Stimulated activated CD4-positive, alpha-beta T cell treated with anti-CD3 and anti-CD28 coated beads, Interleukin-1b, Interleukin-23, amount 100 ng/mL, for 24 hours (primary cell): Measurements from ENCODE around the gene GALNT10.

Source experiments
- DNase-seq, 4 experiments: peaks; one replicate each; pipeline ENCODE4 v3.0.0-alpha.2; 2020; ENCODE audit warnings: low read depth in 4 of 4, low spot score in 1 of 4

Gene GALNT10

GRCh38 chr5:154318691-154319090 is 128.2 kb downstream of the GALNT10 start:
- DNase-seq = no peak

- no peak for DNase-seq
Measured at GRCh38 chr5:154319736-154320135, 129.2 kb downstream of the GALNT10 start.

- DNase-seq = no peak
Measured at GRCh38 chr5:154320224-154321089, 129.9 kb downstream of the GALNT10 start.

- no peak for DNase-seq
Measured at GRCh38 chr5:154321546-154321945, 131.0 kb downstream of the GALNT10 start.

- DNase-seq = no peak
Measured at GRCh38 chr5:154324033-154324432, 133.5 kb downstream of the GALNT10 start.

- no peak for DNase-seq
Measured at GRCh38 chr5:154325566-154325965, 135.0 kb downstream of the GALNT10 start.

- DNase-seq = no peak
Measured at GRCh38 chr5:154329062-154329461, 138.5 kb downstream of the GALNT10 start.

- no peak for DNase-seq
Measured at GRCh38 chr5:154329519-154330040, 139.0 kb downstream of the GALNT10 start.

- no peak for DNase-seq
Measured at GRCh38 chr5:154330097-154330667, 139.6 kb downstream of the GALNT10 start.

GRCh38 chr5:154331232-154331631 is 140.7 kb downstream of the GALNT10 start:
- no peak for DNase-seq

GRCh38 chr5:154331924-154332323 is 141.4 kb downstream of the GALNT10 start:
- no peak for DNase-seq

- DNase-seq = no peak
Measured at GRCh38 chr5:154332451-154332850, 141.9 kb downstream of the GALNT10 start.

GRCh38 chr5:154333016-154333415 is 142.5 kb downstream of the GALNT10 start:
- no peak for DNase-seq

- no peak for DNase-seq
Measured at GRCh38 chr5:154334406-154335064, 144.0 kb downstream of the GALNT10 start.

- DNase-seq = no peak
Measured at GRCh38 chr5:154335065-154335448, 144.5 kb downstream of the GALNT10 start.

- DNase-seq = no peak
Measured at GRCh38 chr5:154341620-154342019, 151.1 kb downstream of the GALNT10 start.

- DNase-seq = no peak
Measured at GRCh38 chr5:154342211-154342610, 151.7 kb downstream of the GALNT10 start.

- no peak for DNase-seq
Measured at GRCh38 chr5:154342963-154343362, 152.4 kb downstream of the GALNT10 start.

GRCh38 chr5:154344461-154344860 is 153.9 kb downstream of the GALNT10 start:
- no peak for DNase-seq

GRCh38 chr5:154345255-154345952 is 154.9 kb downstream of the GALNT10 start:
- no peak for DNase-seq

- no peak for DNase-seq
Measured at GRCh38 chr5:154346427-154346826, 155.9 kb downstream of the GALNT10 start.
